T-helper 1 cell treated with Interleukin-12 subunit alpha and Interleukin-12 subunit beta and Interleukin-4 antibody, amounts not matched to agents 30 μg/mL and 1 μg/mL, for 36 hours (primary cell): ENCODE data around the gene INTS15.
A peak's percentile ranks its signal among the peaks of the same experiment; 100 is the strongest.
"Not testable (repeated sequence)": the region's sequence is repeated elsewhere in the genome, so short reads cannot be mapped to it uniquely, and the experiment has no call there.

Experiments used
- H3K27ac Mint-ChIP-seq: one replicate; pipeline ENCODE4 v1.8.0; 2021; ENCODE audit warnings: mild to moderate bottlenecking, mixed read lengths
- H3K27me3 Mint-ChIP-seq: one replicate; pipeline ENCODE4 v1.8.0; 2021; ENCODE audit warnings: low read depth, mixed read lengths
- H3K36me3 Mint-ChIP-seq: one replicate; pipeline ENCODE4 v1.8.0; 2021; ENCODE audit warnings: low read depth, mixed read lengths
- H3K4me1 Mint-ChIP-seq: one replicate; pipeline ENCODE4 v1.8.0; 2021; ENCODE audit warnings: low read depth, mixed read lengths
- H3K4me3 Mint-ChIP-seq: one replicate; pipeline ENCODE4 v1.8.0; 2021; ENCODE audit warnings: mild to moderate bottlenecking, moderate library complexity, mixed read lengths
- H3K9me3 Mint-ChIP-seq: one replicate; pipeline ENCODE4 v1.8.0; 2021; ENCODE audit warnings: mixed read lengths

The INTS15 gene

GRCh38 chr7:6621195-6622133, 31.6 kb downstream of the INTS15 start:
- Mint-ChIP-seq H3K27ac (no peak overlapping the region), H3K36me3 (peaks cover 1% of the 10 kb centered on the region), H3K9me3 (no peaks in the 10 kb centered on the region), H3K4me3 (no peak overlapping the region), H3K27me3 (peaks cover 15% of the 10 kb centered on the region), H3K4me1 (peaks cover 18% of the 10 kb centered on the region)

GRCh38 chr7:6622134-6622710, 32.4 kb downstream of the INTS15 start:
- Mint-ChIP-seq H3K4me1 (peaks cover 18% of the 10 kb centered on the region), H3K9me3 (no peaks in the 10 kb centered on the region), H3K36me3 (no peaks in the 10 kb centered on the region), H3K4me3 (no peak overlapping the region), H3K27ac (no peak overlapping the region), H3K27me3 (peaks cover 11% of the 10 kb centered on the region)

DNA sequence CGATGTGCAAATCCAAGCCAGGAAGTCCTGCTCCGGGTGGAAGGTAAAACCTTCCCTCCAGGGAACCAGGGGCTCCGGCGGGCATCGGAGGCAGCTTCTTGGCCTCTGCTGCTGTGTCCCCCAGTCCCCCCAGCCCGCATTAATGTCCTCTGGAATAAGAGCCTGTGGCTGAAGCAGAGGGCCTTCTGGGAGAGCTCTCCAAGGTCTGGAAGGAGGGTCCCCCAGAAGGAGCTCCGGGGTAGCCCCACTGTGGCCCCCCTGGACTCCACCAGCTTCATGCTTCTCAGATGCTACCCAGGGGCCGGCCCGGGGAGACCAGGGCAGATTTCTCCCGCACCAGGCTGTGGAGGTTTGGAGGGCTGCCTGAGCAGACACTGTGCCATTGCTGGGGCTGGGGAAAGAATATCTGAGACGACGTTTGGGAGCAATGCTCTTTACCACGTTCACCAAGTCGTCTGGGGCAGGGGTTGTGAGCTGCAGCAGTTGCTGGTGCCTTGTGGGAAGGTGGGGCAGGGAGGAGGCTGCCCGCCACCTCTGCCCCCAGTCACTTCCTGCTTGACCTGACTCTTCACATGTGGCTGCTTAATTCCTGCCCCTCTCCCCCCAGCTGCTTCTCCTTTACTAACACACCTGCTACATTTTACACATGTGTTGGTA, 33.9 kb downstream of the INTS15 start:
- no peaks in the 10 kb centered on the region for H3K9me3 Mint-ChIP-seq
- H3K4me1 Mint-ChIP-seq: peaks cover 18% of the 10 kb centered on the region
- no peaks in the 10 kb centered on the region for H3K36me3 Mint-ChIP-seq
- peaks cover 4% of the 10 kb centered on the region for H3K27me3 Mint-ChIP-seq
- H3K4me3 Mint-ChIP-seq: peak overlapping the region; percentile 50
- H3K27ac Mint-ChIP-seq: peak overlapping the region; percentile 57

DNA sequence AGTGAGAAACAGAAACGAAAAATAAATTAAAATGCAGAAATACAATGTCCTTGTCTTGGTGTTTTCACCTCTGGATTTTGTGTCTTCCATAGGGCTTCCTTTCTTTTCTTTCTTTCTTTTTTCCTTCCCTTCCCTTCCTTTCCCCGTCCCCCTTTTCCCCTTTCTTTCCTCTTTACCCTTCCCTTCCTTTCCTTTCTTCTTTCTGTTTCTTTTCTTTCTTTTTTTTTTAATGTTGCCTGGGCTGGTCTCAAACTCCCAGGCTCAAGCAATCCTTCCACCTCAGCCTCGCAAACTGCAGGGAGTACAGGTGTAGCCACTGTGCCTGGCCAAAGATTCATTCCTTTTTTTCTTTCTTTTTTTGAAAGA, 34.4 kb downstream of the INTS15 start:
- peaks cover 4% of the 10 kb centered on the region for H3K27me3 Mint-ChIP-seq

GRCh38 chr7:6628045-6628444, 38.2 kb downstream of the INTS15 start:
- H3K4me3 Mint-ChIP-seq: no peak overlapping the region
- no peaks in the 10 kb centered on the region for H3K27me3 Mint-ChIP-seq
- H3K4me1 Mint-ChIP-seq: peaks cover 9% of the 10 kb centered on the region
- no peaks in the 10 kb centered on the region for H3K36me3 Mint-ChIP-seq
- no peak overlapping the region for H3K27ac Mint-ChIP-seq
- H3K9me3 Mint-ChIP-seq: no peaks in the 10 kb centered on the region

More for the DNA sequence above, 34.4 kb downstream of the INTS15 start:
- Mint-ChIP-seq H3K27ac (peak overlapping the region; percentile 66), H3K4me3 (peak overlapping the region; percentile 50), H3K9me3 (no peaks in the 10 kb centered on the region), H3K4me1 (peaks cover 18% of the 10 kb centered on the region), H3K36me3 (no peaks in the 10 kb centered on the region)

- H3K27me3 Mint-ChIP-seq: no peaks in the 10 kb centered on the region
- H3K36me3 Mint-ChIP-seq: no peaks in the 10 kb centered on the region
- H3K9me3 Mint-ChIP-seq: peaks cover 4% of the 10 kb centered on the region
- no peaks in the 10 kb centered on the region for H3K4me1 Mint-ChIP-seq
- H3K27ac Mint-ChIP-seq: no peak overlapping the region
- no peak overlapping the region for H3K4me3 Mint-ChIP-seq
Measured at GRCh38 chr7:6630007-6630849, 40.4 kb downstream of the INTS15 start.

GRCh38 chr7:6631605-6632004, 41.8 kb downstream of the INTS15 start:
- H3K27ac Mint-ChIP-seq: no peak overlapping the region
- H3K4me1 Mint-ChIP-seq: peaks cover 1% of the 10 kb centered on the region
- no peaks in the 10 kb centered on the region for H3K27me3 Mint-ChIP-seq
- H3K9me3 Mint-ChIP-seq: peaks cover 4% of the 10 kb centered on the region
- H3K36me3 Mint-ChIP-seq: no peaks in the 10 kb centered on the region
- H3K4me3 Mint-ChIP-seq: no peak overlapping the region

GRCh38 chr7:6634021-6634420, 44.2 kb downstream of the INTS15 start:
- Mint-ChIP-seq H3K27ac (no peak overlapping the region), H3K4me1 (peaks cover 7% of the 10 kb centered on the region), H3K36me3 (peaks cover 5% of the 10 kb centered on the region), H3K9me3 (peaks cover 4% of the 10 kb centered on the region), H3K4me3 (no peak overlapping the region), H3K27me3 (no peaks in the 10 kb centered on the region)

DNA sequence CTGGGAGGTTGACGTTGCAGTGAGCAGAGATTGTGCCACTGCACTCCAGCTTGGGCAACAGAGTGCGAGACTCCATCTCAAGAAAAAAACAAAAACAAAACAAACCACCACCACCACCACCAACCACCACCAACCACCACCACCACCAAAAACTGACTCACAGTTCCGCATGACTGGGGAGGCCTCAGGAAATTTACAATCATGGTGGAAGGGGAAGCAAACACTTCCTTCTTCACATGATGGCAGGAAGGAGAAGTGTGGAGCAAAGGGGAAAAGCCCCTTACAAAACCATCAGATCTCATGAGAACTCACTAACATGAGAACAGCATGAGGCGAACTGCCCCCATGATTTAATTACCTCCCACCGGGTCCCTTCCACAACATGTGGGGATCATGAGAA, 45.1 kb downstream of the INTS15 start:
- Mint-ChIP-seq H3K36me3 (peaks cover 13% of the 10 kb centered on the region), H3K4me1 (peaks cover 15% of the 10 kb centered on the region)
- not testable (repeated sequence) for H3K4me3 Mint-ChIP-seq, H3K27me3 Mint-ChIP-seq, H3K27ac Mint-ChIP-seq, H3K9me3 Mint-ChIP-seq

- peak within 1 kb of the TSS; percentile 63 for H3K27ac Mint-ChIP-seq
- peaks cover 18% of the 10 kb centered on the region for H3K4me1 Mint-ChIP-seq
- H3K4me3 Mint-ChIP-seq: peak within 1 kb of the TSS; percentile 81
- peaks cover 20% of the 10 kb centered on the region for H3K36me3 Mint-ChIP-seq
- H3K9me3 Mint-ChIP-seq: peaks cover 4% of the 10 kb centered on the region
- H3K27me3 Mint-ChIP-seq: no peaks in the 10 kb centered on the region
Measured at GRCh38 chr7:6636741-6637543, 47.1 kb downstream of the INTS15 start, which contains the start of gene ZNF316. ZNF316 (plus strand) TSS chr7:6637318; CDS start chr7:6642410, 5,092 bp downstream.

GRCh38 chr7:6637544-6638229, 47.9 kb downstream of the INTS15 start:
- no peaks in the 10 kb centered on the region for H3K27me3 Mint-ChIP-seq
- peaks cover 4% of the 10 kb centered on the region for H3K9me3 Mint-ChIP-seq
- peak overlapping the region; percentile 56 for H3K27ac Mint-ChIP-seq
- H3K36me3 Mint-ChIP-seq: peaks cover 24% of the 10 kb centered on the region
- peak overlapping the region; percentile 81 for H3K4me3 Mint-ChIP-seq
- peaks cover 18% of the 10 kb centered on the region for H3K4me1 Mint-ChIP-seq

GRCh38 chr7:6639032-6639431, 49.2 kb downstream of the INTS15 start:
- Mint-ChIP-seq H3K9me3 (peaks cover 1% of the 10 kb centered on the region), H3K36me3 (peaks cover 28% of the 10 kb centered on the region)

GRCh38 chr7:6639627-6640026, 49.8 kb downstream of the INTS15 start:
- Mint-ChIP-seq H3K4me1 (peaks cover 18% of the 10 kb centered on the region), H3K27ac (no peak overlapping the region), H3K9me3 (no peaks in the 10 kb centered on the region), H3K36me3 (peaks cover 28% of the 10 kb centered on the region), H3K27me3 (no peaks in the 10 kb centered on the region), H3K4me3 (peak overlapping the region; percentile 81)

More at GRCh38 chr7:6639032-6639431, 49.2 kb downstream of the INTS15 start:
- H3K4me1 Mint-ChIP-seq: peaks cover 18% of the 10 kb centered on the region
- no peaks in the 10 kb centered on the region for H3K27me3 Mint-ChIP-seq
- H3K4me3 Mint-ChIP-seq: peak overlapping the region; percentile 81
- H3K27ac Mint-ChIP-seq: peak overlapping the region; percentile 56
